Epithelial cell of esophagus (primary cell): ENCODE results near the gene UBXN2A.
"Not testable (repeated sequence)": the region's sequence is repeated elsewhere in the genome, so short reads cannot be mapped to it uniquely, and the experiment has no call there.

Source experiments
- DNase-seq: peaks from one replicate; pipeline ENCODE4 v3.0.0; 2010; ENCODE audit warnings: low read depth
- H3K4me3 ChIP-seq: 2 replicates; pipeline ENCODE4 v1.5.1; 2011; ENCODE audit warnings: mild to moderate bottlenecking, low read length, control low read depth
- CTCF ChIP-seq: IDR thresholded peaks from 2 replicates; pipeline ENCODE4 v1.5.1; 2011; ENCODE audit warnings: low read depth, mild to moderate bottlenecking, low read length, control low read depth, inconsistent platforms; ENCODE audit not compliant: insufficient read depth; ENCODE audit errors: missing control alignments

The UBXN2A gene

GRCh38 chr2:23941644-23942043, 1.4 kb downstream of the UBXN2A start:
- no peak for TF ChIP-seq CTCF
- no peak for DNase-seq
- H3K4me3 ChIP-seq: peak overlapping the region; percentile 70

DNA sequence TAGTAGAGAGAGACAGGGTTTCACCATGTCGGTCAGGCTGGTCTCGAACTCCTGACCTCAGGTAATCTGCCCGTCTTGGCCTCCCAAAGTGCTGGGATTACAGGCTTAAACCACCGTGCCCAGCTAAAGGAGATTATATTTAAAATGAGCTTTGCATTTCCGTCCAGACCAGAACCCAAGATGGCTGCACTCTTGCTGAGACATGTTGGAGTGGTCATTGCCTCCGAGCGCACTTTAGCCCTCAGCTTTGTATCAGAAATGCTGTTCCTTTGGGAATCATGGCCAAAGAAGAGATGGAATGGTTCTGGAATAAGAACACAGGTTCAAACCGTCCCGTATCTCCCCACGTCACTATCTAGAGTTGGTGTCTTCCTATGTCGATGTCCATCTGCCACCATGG, 3.4 kb downstream of the UBXN2A start:
- TF ChIP-seq CTCF: no peak
- DNase-seq: no peak
- no peak overlapping the region for H3K4me3 ChIP-seq

GRCh38 chr2:23944527-23944926, 4.3 kb downstream of the UBXN2A start:
- H3K4me3 ChIP-seq: no peak overlapping the region
- DNase-seq: no peak

GRCh38 chr2:23944976-23945375, 4.7 kb downstream of the UBXN2A start:
- no peak for TF ChIP-seq CTCF
- no peak for DNase-seq
- H3K4me3 ChIP-seq: no peak overlapping the region

More at GRCh38 chr2:23944527-23944926, 4.3 kb downstream of the UBXN2A start:
- no peak for TF ChIP-seq CTCF

DNA sequence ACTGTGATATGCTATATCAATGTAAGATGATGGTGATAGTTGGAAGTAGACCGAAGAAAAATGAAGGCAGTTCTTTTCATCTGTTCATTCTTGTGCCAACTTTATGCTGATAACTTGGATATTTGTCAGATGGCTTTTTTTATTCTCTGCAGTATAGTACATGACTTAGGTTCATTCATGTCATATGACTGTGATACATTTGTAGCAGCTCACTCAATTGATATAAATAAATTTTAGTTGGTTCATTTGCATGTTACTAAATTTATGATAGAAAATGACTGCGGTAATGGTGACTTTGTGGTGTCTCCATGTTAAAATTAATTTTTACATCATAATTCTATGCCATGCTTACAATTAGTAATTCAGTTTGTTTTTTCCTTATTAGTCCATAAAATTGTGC, 7.1 kb downstream of the UBXN2A start:
- no peak for DNase-seq
- no peak overlapping the region for H3K4me3 ChIP-seq
- no peak for TF ChIP-seq CTCF

DNA sequence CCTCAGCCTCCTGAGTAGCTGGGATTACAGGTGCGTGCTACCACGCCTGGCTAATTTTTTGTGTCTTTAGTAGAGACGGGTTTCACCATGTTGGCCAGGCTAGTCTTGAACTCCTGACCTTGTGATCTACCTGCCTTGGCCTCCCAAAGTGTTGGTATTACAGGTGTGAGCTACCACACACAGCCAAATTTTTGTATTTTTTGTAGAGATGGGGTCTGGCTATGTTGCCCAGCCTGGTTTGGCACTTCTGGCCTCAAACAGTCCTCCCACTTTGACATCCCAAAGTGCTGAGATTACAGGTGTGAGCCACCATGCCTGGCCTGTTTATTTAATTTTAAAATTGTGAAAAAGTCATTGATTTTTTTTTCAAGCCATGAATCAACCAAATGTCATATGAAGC, 12.3 kb downstream of the UBXN2A start:
- not testable (repeated sequence) for DNase-seq, H3K4me3 ChIP-seq

DNA sequence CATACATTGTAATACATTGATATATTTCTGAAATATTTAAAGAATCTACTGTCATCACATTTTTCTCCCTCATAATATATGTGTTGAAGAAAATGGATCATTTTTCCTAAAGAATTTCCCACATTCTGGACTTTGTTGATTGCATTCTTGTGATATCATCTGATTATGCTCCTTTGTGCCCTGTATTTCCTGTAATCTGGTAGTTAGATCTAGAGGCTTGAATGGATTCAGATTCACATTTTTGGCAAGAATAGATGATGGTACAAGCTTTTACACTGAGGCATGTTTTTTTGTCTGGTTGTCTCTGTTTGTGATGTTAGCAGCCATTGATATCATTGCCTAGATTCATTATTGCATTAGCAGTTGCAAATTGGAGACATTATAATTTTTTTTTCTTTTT, 13.4 kb downstream of the UBXN2A start:
- no peak for DNase-seq
- no peak for TF ChIP-seq CTCF

GRCh38 chr2:23954325-23955014, 14.2 kb downstream of the UBXN2A start:
- no peak for TF ChIP-seq CTCF
- no peak for DNase-seq
- H3K4me3 ChIP-seq: no peak overlapping the region

More for the DNA sequence above, 13.4 kb downstream of the UBXN2A start:
- no peak overlapping the region for H3K4me3 ChIP-seq
